Measurements from ENCODE around the gene AMOTL1.
"Not testable (repeated sequence)": the region's sequence is repeated elsewhere in the genome, so short reads cannot be mapped to it uniquely, and the experiment has no call there.

The AMOTL1 gene

GRCh38 chr11:94909371-94909820, 141.2 kb downstream of the AMOTL1 start:
- TF ChIP-seq CTCF (IDR thresholded peaks at IDR 0.05; ENCODE audit: low read depth, low read length): no peak
- no peak overlapping the region for H3K4me3 ChIP-seq (replicated peaks in 1 of 2; ENCODE audit: low read depth in 2 of 2, low read length in 2 of 2)
- peak in 1 of 2 donors; percentile 29 for DNase-seq (ENCODE audit: low read depth in 2 of 2)

DNA sequence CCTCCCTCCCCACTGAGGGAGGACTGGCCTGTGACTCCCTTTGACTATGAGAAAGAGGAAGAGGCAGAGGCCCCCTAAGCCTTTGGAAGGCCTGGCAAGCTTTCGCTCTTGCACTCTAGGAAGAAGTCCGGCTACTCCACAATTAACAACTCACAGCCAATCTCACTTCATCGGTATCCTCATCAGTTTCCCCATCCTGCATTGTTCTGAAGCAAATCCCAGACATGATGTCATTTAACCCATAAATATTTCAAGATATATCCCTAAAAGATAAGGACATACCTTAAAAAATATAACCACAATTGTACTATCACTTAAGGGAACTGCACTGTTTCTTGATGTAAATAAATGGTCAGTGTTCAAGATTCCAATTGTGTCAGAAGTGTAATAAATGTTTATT, 142.1 kb downstream of the AMOTL1 start:
- no peak for TF ChIP-seq CTCF (IDR thresholded peaks at IDR 0.05; ENCODE audit: low read depth, low read length)
- no peak for DNase-seq (ENCODE audit: low read depth in 2 of 2)
- no peak overlapping the region for H3K4me3 ChIP-seq (replicated peaks in 1 of 2; ENCODE audit: low read depth in 2 of 2, low read length in 2 of 2)

DNA sequence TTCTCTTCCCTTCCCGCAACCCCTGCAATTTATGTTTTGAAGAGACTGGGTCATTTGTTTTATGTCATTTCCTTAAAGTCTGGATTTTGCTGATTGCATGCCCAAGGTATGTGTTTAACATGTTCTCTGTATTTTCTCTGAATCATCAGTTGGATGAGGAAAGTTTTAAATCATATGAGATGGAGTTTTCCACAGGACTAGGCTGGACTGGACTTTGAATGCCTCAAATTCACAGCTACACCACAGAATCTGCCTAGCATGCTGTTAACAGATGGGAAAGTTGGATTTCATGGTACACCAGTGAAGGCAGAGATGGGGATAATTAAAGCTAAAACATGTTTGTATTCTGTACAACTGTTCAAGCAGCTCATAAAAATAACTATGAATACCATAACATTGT, 142.6 kb downstream of the AMOTL1 start:
- no peak for TF ChIP-seq CTCF (IDR thresholded peaks at IDR 0.05; ENCODE audit: low read depth, low read length)
- peak in 1 of 2 donors; percentile 48 for DNase-seq (ENCODE audit: low read depth in 2 of 2)
- H3K4me3 ChIP-seq (replicated peaks in 1 of 2; ENCODE audit: low read depth in 2 of 2, low read length in 2 of 2): no peak overlapping the region

DNA sequence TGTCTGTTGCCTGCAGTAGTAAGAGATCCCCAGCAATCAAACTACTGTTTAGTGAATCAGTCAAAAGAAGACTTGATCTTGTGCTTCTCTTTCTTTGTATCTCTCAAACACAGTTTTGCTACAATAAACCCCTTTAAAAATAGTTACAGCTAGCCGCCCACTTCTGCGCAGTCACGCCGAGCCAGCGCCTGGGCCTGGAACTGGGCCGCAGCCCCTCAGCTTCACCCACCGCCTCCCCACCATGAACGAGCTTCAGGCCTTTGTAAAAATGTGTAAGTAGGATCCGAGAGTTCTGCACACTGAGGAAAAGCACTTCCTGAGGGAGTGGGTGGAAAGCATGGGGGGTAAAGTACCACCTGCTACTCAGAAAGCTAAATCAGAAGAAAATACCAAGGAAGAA, 144.7 kb downstream of the AMOTL1 start:
- no peak for DNase-seq (ENCODE audit: low read depth in 2 of 2)
- TF ChIP-seq CTCF (IDR thresholded peaks at IDR 0.05; ENCODE audit: low read depth, low read length): no peak
- no peak overlapping the region for H3K4me3 ChIP-seq (replicated peaks in 1 of 2; ENCODE audit: low read depth in 2 of 2, low read length in 2 of 2)

- DNase-seq (ENCODE audit: low read depth in 2 of 2); H3K4me3 ChIP-seq (replicated peaks in 1 of 2; ENCODE audit: low read depth in 2 of 2, low read length in 2 of 2): not testable (repeated sequence)
Measured at GRCh38 chr11:94913718-94914394, 145.7 kb downstream of the AMOTL1 start.

GRCh38 chr11:94920311-94920710, 152.2 kb downstream of the AMOTL1 start:
- no peak for TF ChIP-seq CTCF (IDR thresholded peaks at IDR 0.05; ENCODE audit: low read depth, low read length)
- no peak overlapping the region for H3K4me3 ChIP-seq (replicated peaks in 1 of 2; ENCODE audit: low read depth in 2 of 2, low read length in 2 of 2)
- DNase-seq (ENCODE audit: low read depth in 2 of 2): no peak

GRCh38 chr11:94922321-94923003, 154.3 kb downstream of the AMOTL1 start:
- no peak overlapping the region for H3K4me3 ChIP-seq (replicated peaks in 1 of 2; ENCODE audit: low read depth in 2 of 2, low read length in 2 of 2)
- DNase-seq (ENCODE audit: low read depth in 2 of 2): no peak
- TF ChIP-seq CTCF (IDR thresholded peaks at IDR 0.05; ENCODE audit: low read depth, low read length): no peak

All from cardiac fibroblast (primary cell).